Activated CD4-positive, alpha-beta T cell treated with anti-CD3 and anti-CD28 coated beads, Interleukin-2, Interleukin-6, amounts not matched to agents 100 ng/mL and 50 ng/mL, durations not matched to agents 16 hours and 8 hours (primary cell): ENCODE measurements around the gene TSEN34.
"Not testable (repeated sequence)": the region's sequence is repeated elsewhere in the genome, so short reads cannot be mapped to it uniquely, and the experiment has no call there.

ENCODE experiments used
- DNase-seq: peaks from one replicate; pipeline ENCODE4 v3.0.0-alpha.2; 2020

The TSEN34 gene

GRCh38 chr19:54162241-54162805, 28.8 kb upstream of the TSEN34 start:
- peak; percentile 83 for DNase-seq

- DNase-seq: no peak
These were observed 28.2 kb upstream of the TSEN34 start for GRCh38 chr19:54162884-54163283.

- peak; percentile 88 for DNase-seq
These were observed 26.6 kb upstream of the TSEN34 start for GRCh38 chr19:54164369-54165068.

GRCh38 chr19:54165222-54165621, 25.9 kb upstream of the TSEN34 start:
- DNase-seq: no peak

- peak; percentile 92 for DNase-seq
These were observed 22.8 kb upstream of the TSEN34 start for GRCh38 chr19:54168174-54168917.

GRCh38 chr19:54169149-54169740, 21.9 kb upstream of the TSEN34 start:
- DNase-seq: no peak

- DNase-seq: not testable (repeated sequence)
These were observed 19.2 kb upstream of the TSEN34 start for GRCh38 chr19:54171736-54172431.

- DNase-seq: no peak
These were observed 18.4 kb upstream of the TSEN34 start, which contains the start of gene TMC4 for GRCh38 chr19:54172471-54173358. TSS of gene TMC4 (minus strand) at chr19:54173160. CDS start at chr19:54173117, 43 bp downstream.

GRCh38 chr19:54173359-54173699, 17.8 kb upstream of the TSEN34 start:
- no peak for DNase-seq

GRCh38 chr19:54173951-54174834, 16.9 kb upstream of the TSEN34 start:
- DNase-seq: no peak

GRCh38 chr19:54178581-54179261, 12.4 kb upstream of the TSEN34 start:
- DNase-seq: peak; percentile 50

- no peak for DNase-seq
These were observed 11.8 kb upstream of the TSEN34 start for GRCh38 chr19:54179262-54179852.

GRCh38 chr19:54179921-54180461, 11.1 kb upstream of the TSEN34 start:
- no peak for DNase-seq

- DNase-seq: no peak
These were observed 10.4 kb upstream of the TSEN34 start for GRCh38 chr19:54180691-54181091.

GRCh38 chr19:54181894-54182293, 9.2 kb upstream of the TSEN34 start:
- DNase-seq: not testable (repeated sequence)

GRCh38 chr19:54183431-54183830, 7.7 kb upstream of the TSEN34 start:
- no peak for DNase-seq

- no peak for DNase-seq
These were observed 4.8 kb upstream of the TSEN34 start for GRCh38 chr19:54186351-54186750.

GRCh38 chr19:54186934-54187381, 4.2 kb upstream of the TSEN34 start:
- DNase-seq: no peak

GRCh38 chr19:54188215-54188871, 2.8 kb upstream of the TSEN34 start:
- DNase-seq: peak; percentile 72
